ENCODE data around the gene PIP4P1.

- TF ChIP-seq CTCF (IDR thresholded peaks at IDR 0.05) (no peak), POLR2A (IDR thresholded peaks at IDR 0.05) (no peak)
These were observed 15.5 kb upstream of the PIP4P1 start for GRCh38 chr14:20476776-20477175.
